ENCODE measurements around the gene KDM2B. TPM values are rescaled to one million over a fixed set of nuclear protein-coding genes. Genes with fewer than 3 reads are reported as not detected.

Gene KDM2B
- total and polyA plus RNA-seq, 10 of the 15 experiments (the other 5 are each of a cell fraction or from before 2014, with no cell fraction given), result 13.6 to 124 (median 40.4) TPM

DNA sequence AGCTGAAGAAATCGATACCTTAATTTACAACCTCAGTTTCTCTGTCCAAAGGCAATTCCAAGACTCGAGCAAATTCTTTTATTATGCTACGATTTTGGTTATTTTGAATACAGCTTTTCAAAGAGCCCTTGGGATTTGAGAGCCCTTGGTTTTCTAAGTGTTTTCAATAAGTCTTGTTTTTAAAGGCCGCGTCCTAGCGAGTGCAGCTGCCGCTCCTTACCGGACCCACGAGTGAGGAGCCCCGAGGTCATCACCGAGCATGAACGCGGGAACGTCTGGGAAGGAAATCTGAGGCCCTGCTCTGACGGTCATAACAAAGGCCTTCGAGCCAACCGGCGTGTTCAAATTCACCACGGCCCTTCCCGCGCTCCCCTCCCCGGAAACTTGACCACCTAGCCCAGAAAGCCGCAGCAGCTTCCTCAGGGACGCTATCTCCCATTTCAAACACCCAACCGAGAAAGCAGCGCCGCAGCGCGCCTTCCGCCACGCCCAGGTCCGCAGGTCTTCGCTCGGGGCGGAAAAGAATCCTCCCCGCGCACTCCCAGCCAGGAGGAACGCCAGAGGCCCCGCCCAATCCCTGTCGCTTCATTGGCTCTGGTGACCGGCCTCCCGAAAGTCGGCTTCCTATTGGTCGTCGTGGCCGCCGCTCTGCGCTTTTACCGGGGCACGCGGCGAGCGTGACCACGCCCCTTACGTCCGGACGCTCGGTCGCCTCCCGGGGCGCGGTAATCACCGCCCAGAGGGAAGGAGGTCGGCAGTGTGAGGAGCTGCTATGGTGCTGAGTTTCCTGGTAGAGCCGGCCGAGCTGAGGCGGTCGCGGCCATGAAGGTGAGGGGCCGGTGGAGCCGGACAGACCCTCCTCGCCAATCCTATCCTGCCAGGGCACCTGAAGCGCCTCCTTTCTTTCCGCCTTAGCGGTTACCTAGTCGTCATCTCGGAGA lies 181.2 kb downstream of the KDM2B start, which contains the start of gene RNF34 (continued):
- TF ChIP-seq, protein P1, sequence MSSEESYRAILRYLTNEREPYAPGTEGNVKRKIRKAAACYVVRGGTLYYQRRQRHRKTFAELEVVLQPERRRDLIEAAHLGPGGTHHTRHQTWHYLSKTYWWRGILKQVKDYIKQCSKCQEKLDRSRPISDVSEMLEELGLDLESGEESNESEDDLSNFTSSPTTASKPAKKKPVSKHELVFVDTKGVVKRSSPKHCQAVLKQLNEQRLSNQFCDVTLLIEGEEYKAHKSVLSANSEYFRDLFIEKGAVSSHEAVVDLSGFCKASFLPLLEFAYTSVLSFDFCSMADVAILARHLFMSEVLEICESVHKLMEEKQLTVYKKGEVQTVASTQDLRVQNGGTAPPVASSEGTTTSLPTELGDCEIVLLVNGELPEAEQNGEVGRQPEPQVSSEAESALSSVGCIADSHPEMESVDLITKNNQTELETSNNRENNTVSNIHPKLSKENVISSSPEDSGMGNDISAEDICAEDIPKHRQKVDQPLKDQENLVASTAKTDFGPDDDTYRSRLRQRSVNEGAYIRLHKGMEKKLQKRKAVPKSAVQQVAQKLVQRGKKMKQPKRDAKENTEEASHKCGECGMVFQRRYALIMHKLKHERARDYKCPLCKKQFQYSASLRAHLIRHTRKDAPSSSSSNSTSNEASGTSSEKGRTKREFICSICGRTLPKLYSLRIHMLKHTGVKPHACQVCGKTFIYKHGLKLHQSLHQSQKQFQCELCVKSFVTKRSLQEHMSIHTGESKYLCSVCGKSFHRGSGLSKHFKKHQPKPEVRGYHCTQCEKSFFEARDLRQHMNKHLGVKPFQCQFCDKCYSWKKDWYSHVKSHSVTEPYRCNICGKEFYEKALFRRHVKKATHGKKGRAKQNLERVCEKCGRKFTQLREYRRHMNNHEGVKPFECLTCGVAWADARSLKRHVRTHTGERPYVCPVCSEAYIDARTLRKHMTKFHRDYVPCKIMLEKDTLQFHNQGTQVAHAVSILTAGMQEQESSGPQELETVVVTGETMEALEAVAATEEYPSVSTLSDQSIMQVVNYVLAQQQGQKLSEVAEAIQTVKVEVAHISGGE (CRISPR knock-in tag; IDR thresholded peaks at IDR 0.05), result no peak
- TF ChIP-seq BCL11A (IDR thresholded peaks at IDR 0.05; ENCODE audit: low read depth, low read length) (no peak), ETV6 (conservative IDR thresholded peaks at IDR 0.05 in 1 of 2, IDR thresholded peaks at IDR 0.05 in 1 of 2; ENCODE audit: borderline replicate concordance in 1 of 2, low read depth in 1 of 2) (no peak; a peak in 1 of 4 replicates), ESRRA (IDR thresholded peaks at IDR 0.05; ENCODE audit: low read length) (no peak)
- TF ChIP-seq, protein P2, sequence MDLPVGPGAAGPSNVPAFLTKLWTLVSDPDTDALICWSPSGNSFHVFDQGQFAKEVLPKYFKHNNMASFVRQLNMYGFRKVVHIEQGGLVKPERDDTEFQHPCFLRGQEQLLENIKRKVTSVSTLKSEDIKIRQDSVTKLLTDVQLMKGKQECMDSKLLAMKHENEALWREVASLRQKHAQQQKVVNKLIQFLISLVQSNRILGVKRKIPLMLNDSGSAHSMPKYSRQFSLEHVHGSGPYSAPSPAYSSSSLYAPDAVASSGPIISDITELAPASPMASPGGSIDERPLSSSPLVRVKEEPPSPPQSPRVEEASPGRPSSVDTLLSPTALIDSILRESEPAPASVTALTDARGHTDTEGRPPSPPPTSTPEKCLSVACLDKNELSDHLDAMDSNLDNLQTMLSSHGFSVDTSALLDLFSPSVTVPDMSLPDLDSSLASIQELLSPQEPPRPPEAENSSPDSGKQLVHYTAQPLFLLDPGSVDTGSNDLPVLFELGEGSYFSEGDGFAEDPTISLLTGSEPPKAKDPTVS (IDR thresholded peaks at IDR 0.05; ENCODE audit: low read depth, low read length), result no peak
- TF ChIP-seq, protein P3, sequence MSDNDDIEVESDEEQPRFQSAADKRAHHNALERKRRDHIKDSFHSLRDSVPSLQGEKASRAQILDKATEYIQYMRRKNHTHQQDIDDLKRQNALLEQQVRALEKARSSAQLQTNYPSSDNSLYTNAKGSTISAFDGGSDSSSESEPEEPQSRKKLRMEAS (IDR thresholded peaks at IDR 0.05; ENCODE audit: low read depth, low read length), result peak; percentile 86

Measured in GM12878 (cell line).